Testis (tissue), 3 donors: Measurements from ENCODE around the gene DECR2. TPM values are rescaled to one million over a fixed set of nuclear protein-coding genes. Genes with fewer than 3 reads are reported as not detected.

Experiments used
- DNase-seq: peaks from one replicate; pipeline ENCODE4 v3.0.0-alpha.2; 2019
- H3K27ac ChIP-seq, 2 donors: fragments of 200-600 bp; sonication (generic); one replicate each; pipeline ENCODE4 v1.5.1; 2019
- H3K27me3 ChIP-seq: fragments of 200-600 bp; sonication (generic); one replicate; pipeline ENCODE4 v1.5.1; 2019
- H3K36me3 ChIP-seq: fragments of 200-600 bp; sonication (generic); one replicate; pipeline ENCODE4 v1.5.1; 2017; ENCODE audit warnings: low read depth; ENCODE audit errors: missing control alignments
- H3K4me1 ChIP-seq: fragments of 200-600 bp; sonication (generic); one replicate; pipeline ENCODE4 v1.5.1; 2019
- H3K4me3 ChIP-seq, 2 donors: fragments of 200-600 bp; sonication (generic); one replicate each; pipeline ENCODE4 v1.5.1; 2017 to 2019
- H3K9me3 ChIP-seq: fragments of 200-600 bp; sonication (generic); one replicate; pipeline ENCODE4 v1.5.1; 2017
- POLR2A ChIP-seq: fragments of 450-650 bp; IDR thresholded peaks from one replicate; pipeline ENCODE4 v1.6.1; 2017; ENCODE audit warnings: antibody characterized with exemption, mild to moderate bottlenecking, moderate library complexity
- WGBS, 2 donors: methylation state at CpG; one replicate each; pipeline ENCODE4 v1.1.5; 2018; 5-methylcytosine and 5-hydroxymethylcytosine counted together
- intact Hi-C: fragments of 100-400 bp; cut with DNase I; formaldehyde crosslinking; loops from one replicate; pipeline ENCODE4 v1.15.1; 2023; ENCODE audit warnings: low total_unique reads
- polyA plus RNA-seq: library from polyadenylated mRNA; stranded (reverse); fragments of 350-450 nt; fragmentation: Illumina TruSeq; extraction: RNeasy Lipid Tissue Mini Kit (QIAGEN cat#74804); gene quantifications from one replicate; pipeline ENCODE4 v1.2.3, GENCODE V29; 2014; ENCODE audit warnings: low read depth, low replicate concordance; ENCODE audit not compliant: insufficient read depth
- total RNA-seq, 2 donors: library from RNA; depleted of rRNA; stranded (reverse); fragments of >200 nt; gene quantifications; one replicate each; pipeline ENCODE4 v1.2.3, GENCODE V29; 2016
- TF ChIP-seq, protein P1 (sequence below), 3 experiments: fragments of 450-650 bp in 2 of 3; fragments of 200-600 bp in 1 of 3; sonication (generic) in 1 of 3; IDR thresholded peaks; one replicate each; pipeline ENCODE4 v1.5.1; 2016 to 2019; ENCODE audit warnings: antibody characterized with exemption in 3 of 3, mild to moderate bottlenecking in 2 of 3, moderate library complexity in 1 of 3

Gene DECR2
- total and polyA plus RNA-seq, 3 donors from 2014 or later, result 33.2 to 56.1 (median 52.2) TPM

GRCh38 chr16:369275-369865, 32.3 kb upstream of the DECR2 start:
- no peaks in the 10 kb centered on the region for H3K36me3 ChIP-seq
- no peaks in the 10 kb centered on the region for H3K27me3 ChIP-seq
- H3K9me3 ChIP-seq, result no peaks in the 10 kb centered on the region
- no peak for TF ChIP-seq POLR2A
- TF ChIP-seq, protein P1, sequence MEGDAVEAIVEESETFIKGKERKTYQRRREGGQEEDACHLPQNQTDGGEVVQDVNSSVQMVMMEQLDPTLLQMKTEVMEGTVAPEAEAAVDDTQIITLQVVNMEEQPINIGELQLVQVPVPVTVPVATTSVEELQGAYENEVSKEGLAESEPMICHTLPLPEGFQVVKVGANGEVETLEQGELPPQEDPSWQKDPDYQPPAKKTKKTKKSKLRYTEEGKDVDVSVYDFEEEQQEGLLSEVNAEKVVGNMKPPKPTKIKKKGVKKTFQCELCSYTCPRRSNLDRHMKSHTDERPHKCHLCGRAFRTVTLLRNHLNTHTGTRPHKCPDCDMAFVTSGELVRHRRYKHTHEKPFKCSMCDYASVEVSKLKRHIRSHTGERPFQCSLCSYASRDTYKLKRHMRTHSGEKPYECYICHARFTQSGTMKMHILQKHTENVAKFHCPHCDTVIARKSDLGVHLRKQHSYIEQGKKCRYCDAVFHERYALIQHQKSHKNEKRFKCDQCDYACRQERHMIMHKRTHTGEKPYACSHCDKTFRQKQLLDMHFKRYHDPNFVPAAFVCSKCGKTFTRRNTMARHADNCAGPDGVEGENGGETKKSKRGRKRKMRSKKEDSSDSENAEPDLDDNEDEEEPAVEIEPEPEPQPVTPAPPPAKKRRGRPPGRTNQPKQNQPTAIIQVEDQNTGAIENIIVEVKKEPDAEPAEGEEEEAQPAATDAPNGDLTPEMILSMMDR (IDR thresholded peaks at IDR 0.05), result no peak
- no peak for DNase-seq
- intact Hi-C loops, result no loop called here
- 67 to 69% methylated on average over 19 to 20 of the region's 20 CpGs for WGBS, 2 donors
- peaks cover 27% of the 10 kb centered on the region for H3K4me1 ChIP-seq
- peak overlapping the region in 1 of 2 donors; percentile 54 for H3K4me3 ChIP-seq
- H3K27ac ChIP-seq, result no peak overlapping the region

GRCh38 chr16:369866-370436, 31.7 kb upstream of the DECR2 start:
- 14 to 20% methylated on average over 16 to 31 of the region's 44 CpGs for WGBS, 2 donors
- peak overlapping the region; percentile 29 to 54 for H3K4me3 ChIP-seq
- H3K36me3 ChIP-seq, result no peaks in the 10 kb centered on the region
- no peaks in the 10 kb centered on the region for H3K9me3 ChIP-seq
- TF ChIP-seq, protein P1 (IDR thresholded peaks at IDR 0.05), result no peak
- no peak for TF ChIP-seq POLR2A
- H3K27ac ChIP-seq, result peak overlapping the region in 1 of 2 donors; percentile 79
- intact Hi-C loops, result no loop called here
- H3K27me3 ChIP-seq, result no peaks in the 10 kb centered on the region
- H3K4me1 ChIP-seq, result peaks cover 27% of the 10 kb centered on the region
- no peak for DNase-seq

- peak; percentile 97 for DNase-seq
- Histone ChIP-seq H3K36me3 (no peaks in the 10 kb centered on the region), H3K27me3 (no peaks in the 10 kb centered on the region), H3K9me3 (no peaks in the 10 kb centered on the region), H3K4me1 (peaks cover 27% of the 10 kb centered on the region), H3K27ac (peak within 1 kb of the TSS; percentile 63 to 79), H3K4me3 (peak within 1 kb of the TSS; percentile 29 to 54)
- intact Hi-C loops, result no loop called here
- TF ChIP-seq, protein P1 (IDR thresholded peaks at IDR 0.05), result no peak
- no peak for TF ChIP-seq POLR2A
- WGBS, 2 donors, result 0 to 1% methylated on average over 20 to 27 of the region's 30 CpGs
These were observed 31.2 kb upstream of the DECR2 start, which contains the start of gene MRPL28 for GRCh38 chr16:370443-370842. Gene MRPL28, minus strand, starts transcription at chr16:370538. Its CDS starts 320 bp downstream, at chr16:370218.

DNA sequence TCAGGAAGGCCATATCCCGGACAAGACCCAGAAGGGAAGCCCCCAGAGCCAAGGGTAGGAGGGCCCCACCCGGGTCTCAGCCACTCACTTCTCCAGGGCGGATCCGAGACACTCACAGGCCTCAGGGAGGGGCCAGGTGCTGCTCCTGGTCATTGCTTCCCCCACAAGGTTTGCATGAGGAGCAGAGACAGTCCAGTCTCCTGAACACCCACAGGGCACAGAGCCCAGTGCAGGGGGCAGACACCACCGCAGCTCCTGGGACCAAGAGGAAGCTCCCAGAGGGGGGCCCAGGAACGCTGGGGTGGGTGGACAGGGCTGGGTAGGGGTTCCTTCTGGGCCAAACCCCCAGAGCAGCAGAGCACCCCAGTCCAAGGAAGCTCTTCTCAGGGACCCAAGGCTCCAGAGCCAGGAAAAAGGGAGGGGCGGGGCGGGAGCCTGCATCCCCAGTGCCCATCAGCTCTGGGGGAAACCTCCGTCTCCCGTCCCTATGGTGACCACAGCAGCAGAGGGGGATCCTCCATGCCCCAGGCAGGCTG, 30.6 kb upstream of the DECR2 start:
- WGBS, 2 donors, result 29 to 51% methylated on average over 6 of the region's 10 CpGs
- Histone ChIP-seq H3K9me3 (no peaks in the 10 kb centered on the region), H3K27ac (peak overlapping the region; percentile 63 to 79), H3K27me3 (no peaks in the 10 kb centered on the region), H3K4me1 (peaks cover 27% of the 10 kb centered on the region), H3K36me3 (no peaks in the 10 kb centered on the region), H3K4me3 (no peak overlapping the region)
- peak; percentile 30 for DNase-seq
- no peak for TF ChIP-seq POLR2A
- TF ChIP-seq, protein P1 (IDR thresholded peaks at IDR 0.05), result no peak
- intact Hi-C loops, result no loop called here
